H1 (cell line): ENCODE results near the gene LDLRAD4. TPM values are rescaled to one million over a fixed set of nuclear protein-coding genes. Genes with fewer than 3 reads are reported as not detected.
A peak's percentile ranks its signal among the peaks of the same experiment; 100 is the strongest.

Source experiments
- CTCF ChIA-PET: fragments of 300-600 bp; sonication (Branson Sonifier 250); formaldehyde crosslinking; loops from one replicate; lab custom pipeline; 2021; ENCODE audit not compliant: partially characterized antibody; lab: Charles Lee
- POLR2A ChIA-PET: fragments of 300-600 bp; sonication (Branson Sonifier 250); formaldehyde crosslinking; loops from one replicate; lab custom pipeline; 2021; ENCODE audit warnings: inconsistent platforms; ENCODE audit not compliant: partially characterized antibody; lab: Charles Lee
- DNase-seq, 2 experiments: peaks; one replicate each; pipeline versions ENCODE4 v3.0.0 to v3.0.0-alpha.2; 2010 to 2022; ENCODE audit warnings: low spot score in 2 of 2, low read depth in 1 of 2, mixed read lengths in 1 of 2
- FAIRE-seq: peaks from 2 replicates; lab custom pipeline; 2011; peaks lifted over from hg19 to GRCh38; lab: Jason Lieb, UNC
- H2AFZ ChIP-seq: 2 replicates; pipeline ENCODE4 v1.8.1; 2012; ENCODE audit warnings: low read length, inconsistent platforms
- H2AK5ac ChIP-seq: 2 replicates; pipeline ENCODE4 v1.6.1; 2013; ENCODE audit warnings: low read depth, low read length
- H2BK120ac ChIP-seq: replicated peaks from 2 replicates; pipeline ENCODE3; 2013; ENCODE audit warnings: low read depth, low read length, inconsistent platforms
- H2BK12ac ChIP-seq: 2 replicates; pipeline ENCODE4 v1.6.1; 2013; ENCODE audit warnings: low read depth, low read length
- H2BK15ac ChIP-seq: 2 replicates; pipeline ENCODE4 v1.6.1; 2013; ENCODE audit warnings: low read length
- H2BK20ac ChIP-seq: 2 replicates; pipeline ENCODE4 v1.6.1; 2013; ENCODE audit warnings: low read length
- H2BK5ac ChIP-seq: 2 replicates; pipeline ENCODE4 v1.6.1; 2013; ENCODE audit warnings: low read depth, low read length
- H3K14ac ChIP-seq: 2 replicates; pipeline ENCODE4 v1.6.1; 2013; ENCODE audit warnings: inconsistent platforms; ENCODE audit not compliant: insufficient read length
- H3K18ac ChIP-seq: 2 replicates; pipeline ENCODE4 v1.6.1; 2013; ENCODE audit warnings: low read length; ENCODE audit errors: extremely low read depth
- H3K23ac ChIP-seq: 2 replicates; pipeline ENCODE4 v1.6.1; 2013; ENCODE audit warnings: inconsistent platforms; ENCODE audit not compliant: insufficient read length
- H3K23me2 ChIP-seq: 2 replicates; pipeline ENCODE4 v1.6.1; 2013; ENCODE audit warnings: low read depth, low read length
- H3K27ac ChIP-seq: 2 replicates; pipeline ENCODE4 v1.6.1; 2011; ENCODE audit warnings: low read depth, low read length, inconsistent platforms
- H3K27me3 ChIP-seq, 4 experiments: replicated peaks in 1 of 4; 1 replicate in 1 of 4; 2 replicates in 3 of 4; pipeline versions ENCODE4 v1.6.1 to v1.8.1; 2011 to 2013; ENCODE audit warnings: low read length in 3 of 4, mild to moderate bottlenecking in 3 of 4, inconsistent platforms in 2 of 4, mixed read lengths in 2 of 4, moderate library complexity in 1 of 4; ENCODE audit not compliant: control insufficient read depth in 3 of 4, insufficient read depth in 3 of 4; ENCODE audit errors: extremely low read depth in 1 of 4
- H3K36me3 ChIP-seq, 4 experiments: 2 replicates each; pipeline versions ENCODE4 v1.6.1 to v1.8.1; 2011 to 2013; ENCODE audit warnings: mild to moderate bottlenecking in 4 of 4, low read length in 3 of 4, moderate library complexity in 2 of 4, control low read depth in 1 of 4, inconsistent platforms in 1 of 4; ENCODE audit not compliant: insufficient read depth in 4 of 4, control insufficient read depth in 2 of 4
- H3K4ac ChIP-seq: replicated peaks from 2 replicates; pipeline ENCODE3; 2013; ENCODE audit warnings: low read length, low read depth, mixed read lengths, inconsistent platforms; ENCODE audit not compliant: insufficient read length
- H3K4me1 ChIP-seq, 4 experiments: replicated peaks in 1 of 4; 1 replicate in 1 of 4; 2 replicates in 3 of 4; pipeline versions ENCODE4 v1.6.1 to v1.8.1; 2011 to 2013; ENCODE audit warnings: low read length in 3 of 4, inconsistent platforms in 2 of 4, mixed read lengths in 1 of 4; ENCODE audit not compliant: insufficient read depth in 4 of 4, control insufficient read depth in 3 of 4
- H3K4me2 ChIP-seq, 2 experiments: 2 replicates each; pipeline versions ENCODE4 v1.6.1 to v1.8.1; 2011 to 2013; ENCODE audit warnings: low read depth in 2 of 2, low read length in 2 of 2, control low read depth in 1 of 2, inconsistent platforms in 1 of 2, mild to moderate bottlenecking in 1 of 2; ENCODE audit not compliant: insufficient read depth in 1 of 2
- H3K4me3 ChIP-seq, 4 experiments: fragments of 200-600, 300-600 bp in 1 of 4; sonication (generic), shearing (Covaris generic), sonication (Bioruptor Twin) in 1 of 4; 2 replicates each; pipeline versions ENCODE4 v1.5.1 to v1.8.1; 2011 to 2016; ENCODE audit warnings: low read length in 4 of 4, low read depth in 3 of 4, control low read depth in 2 of 4, inconsistent platforms in 2 of 4, mild to moderate bottlenecking in 2 of 4, mixed read lengths in 1 of 4, moderate library complexity in 1 of 4; ENCODE audit not compliant: insufficient read depth in 2 of 4; ENCODE audit errors: extremely low read depth in 1 of 4
- H3K56ac ChIP-seq: replicated peaks from 2 replicates; pipeline ENCODE3; 2013; ENCODE audit warnings: low read depth, mild to moderate bottlenecking, mixed read lengths, low read length, inconsistent platforms; ENCODE audit not compliant: insufficient read length
- H3K79me1 ChIP-seq: 2 replicates; pipeline ENCODE4 v1.6.1; 2013; ENCODE audit warnings: low read depth, low read length, control low read depth
- H3K79me2 ChIP-seq, 2 experiments: 2 replicates each; pipeline versions ENCODE4 v1.6.1 to v1.8.1; 2012 to 2013; ENCODE audit warnings: low read length in 2 of 2, mild to moderate bottlenecking in 2 of 2, inconsistent platforms in 1 of 2; ENCODE audit not compliant: insufficient read depth in 2 of 2, control insufficient read depth in 1 of 2
- H3K9ac ChIP-seq, 4 experiments: replicated peaks in 1 of 4; 1 replicate in 1 of 4; 2 replicates in 3 of 4; pipeline versions ENCODE4 v1.6.1 to v1.8.1; 2011 to 2013; ENCODE audit warnings: low read depth in 3 of 4, low read length in 3 of 4, control low read depth in 2 of 4, mild to moderate bottlenecking in 2 of 4, moderate library complexity in 2 of 4, inconsistent platforms in 1 of 4; ENCODE audit errors: extremely low read depth in 1 of 4
- H3K9me3 ChIP-seq, 2 experiments: 2 replicates each; pipeline versions ENCODE4 v1.6.1 to v1.8.1; 2012 to 2013; ENCODE audit warnings: mild to moderate bottlenecking in 2 of 2, moderate library complexity in 2 of 2, control low read depth in 1 of 2, inconsistent platforms in 1 of 2, low read depth in 1 of 2, low read length in 1 of 2, mixed read lengths in 1 of 2; ENCODE audit not compliant: insufficient read depth in 2 of 2
- H4K20me1 ChIP-seq, 2 experiments: replicated peaks in 1 of 2; 2 replicates each; pipeline versions ENCODE3 to v1.8.1; 2011 to 2013; ENCODE audit warnings: inconsistent platforms in 2 of 2, low read length in 2 of 2, mild to moderate bottlenecking in 1 of 2; ENCODE audit not compliant: insufficient read depth in 2 of 2, control insufficient read depth in 1 of 2
- H4K5ac ChIP-seq: 2 replicates; pipeline ENCODE4 v1.6.1; 2013; ENCODE audit warnings: low read length, low read depth, mixed read lengths, inconsistent platforms; ENCODE audit not compliant: insufficient read length
- H4K8ac ChIP-seq: 2 replicates; pipeline ENCODE4 v1.8.0; 2013; ENCODE audit warnings: mild to moderate bottlenecking, moderate library complexity, low read length, inconsistent platforms; ENCODE audit not compliant: insufficient read depth; ENCODE audit errors: extremely low read depth
- H4K91ac ChIP-seq: replicated peaks from 2 replicates; pipeline ENCODE3; 2013; ENCODE audit warnings: low read length, mixed read lengths, inconsistent platforms; ENCODE audit not compliant: insufficient read length
- ATF2 ChIP-seq: IDR thresholded peaks from 2 replicates; pipeline ENCODE4 v1.6.1; 2012; ENCODE audit warnings: low read length, inconsistent platforms
- EGR1 ChIP-seq: IDR thresholded peaks from 2 replicates; pipeline ENCODE4 v1.6.1; 2011; ENCODE audit warnings: low read depth, low read length, borderline replicate concordance
- GTF2F1 ChIP-seq: IDR thresholded peaks from 2 replicates; pipeline ENCODE4 v1.6.1; 2012; ENCODE audit warnings: low read depth, low read length, improper control_type of control experiment, borderline replicate concordance
- HDAC2 ChIP-seq, 2 experiments: fragments of 300-600 bp in 1 of 2; sonication (generic) in 1 of 2; IDR thresholded peaks; 2 replicates each; pipeline ENCODE4 v1.6.1; 2011 to 2012; ENCODE audit warnings: low read depth in 2 of 2, low read length in 2 of 2, mild to moderate bottlenecking in 2 of 2, moderate library complexity in 2 of 2, borderline replicate concordance in 1 of 2, inconsistent platforms in 1 of 2
- PHF8 ChIP-seq: fragments of 200-600 bp; sonication (generic); conservative IDR thresholded peaks from 2 replicates; pipeline ENCODE4 v1.7.1; 2012; ENCODE audit warnings: low read depth, mild to moderate bottlenecking, inconsistent platforms, low read length, moderate library complexity
- SIRT6 ChIP-seq: IDR thresholded peaks from one replicate; pipeline ENCODE4 v1.7.1; 2012; ENCODE audit warnings: low read length, inconsistent platforms
- SP2 ChIP-seq: IDR thresholded peaks from 2 replicates; pipeline ENCODE4 v1.6.1; 2012; ENCODE audit warnings: mild to moderate bottlenecking, low read length, inconsistent platforms
- SRF ChIP-seq: IDR thresholded peaks from 2 replicates; pipeline ENCODE4 v1.6.1; 2011; ENCODE audit warnings: mild to moderate bottlenecking, low read depth, low read length, moderate library complexity
- TBP ChIP-seq: IDR thresholded peaks from 2 replicates; pipeline ENCODE4 v1.6.1; 2011; ENCODE audit warnings: low read depth, low read length, improper control_type of control experiment
- YY1 ChIP-seq: IDR thresholded peaks from 2 replicates; pipeline ENCODE4 v1.6.1; 2011; ENCODE audit warnings: low read depth, mild to moderate bottlenecking, low read length
- WGBS, 2 experiments: shearing (Covaris generic) in 1 of 2; methylation state at CpG; one replicate each; pipeline versions ENCODE4 v1.1.6 to v1.1.7; 2013 to 2015; ENCODE audit warnings: low lambda C conversion rate in 2 of 2, mixed read lengths in 2 of 2, inconsistent platforms in 1 of 2, low coverage in 1 of 2, missing lambda C conversion rate in 1 of 2; ENCODE audit not compliant: insufficient replicate concordance in 2 of 2, insufficient coverage in 1 of 2, insufficient read length in 1 of 2; ENCODE audit errors: extremely low coverage in 1 of 2, missing lambda C conversion rate in 1 of 2; 5-methylcytosine and 5-hydroxymethylcytosine counted together
- polyA plus RNA-seq, 7 experiments: library from polyadenylated mRNA; depleted of rRNA in 3 of 7; stranded (reverse) in 5 of 7; unstranded in 2 of 7; fragments of >200 nt in 5 of 7; fragments of 200-250 nt in 2 of 7; gene quantifications; 1 replicate in 5 of 7; 2 replicates in 1 of 7; 4 replicates in 1 of 7; pipeline versions ENCODE4 v1.2.1 to v1.2.3, GENCODE V29; 2011 to 2013; ENCODE audit warnings: missing spikeins in 2 of 7, mixed read lengths in 2 of 7
- total RNA-seq: library from RNA; stranded (reverse); fragmentation: NEBNext Ultra II Directional; extraction: Animal tissue kit (Norgen Biotek cat#: 25700); gene quantifications from 2 replicates; pipeline ENCODE4 v1.2.1, GENCODE V29; 2021

The LDLRAD4 gene
- total and polyA plus RNA-seq, 2 of the 8 experiments (the other 6 are each of a cell fraction or from before 2014, with no cell fraction given): 0.77 to 1.4 TPM

GRCh38 chr18:13233787-13234783 is 15.5 kb downstream of the LDLRAD4 start:
- Histone ChIP-seq H2AFZ (no peak overlapping the region), H2BK5ac (no peak overlapping the region), H3K4me1 (0 out of 7 replicates have a peak, but pooled peaks cover 0 to 3% (median 0%) of the 10 kb centered on the region in 4 experiments), H3K23me2 (no peaks in the 10 kb centered on the region), H3K23ac (no peak overlapping the region), H3K18ac (no peak overlapping the region), H3K4me2 (no peak overlapping the region), H4K8ac (peak overlapping the region; percentile 53; the same call in 1 of the 2 replicates), H3K27ac (no peak overlapping the region), H3K14ac (no peak overlapping the region), H2AK5ac (no peak overlapping the region), H3K36me3 (no peaks in the 10 kb centered on the region), H2BK20ac (no peak overlapping the region), H4K91ac (no peak overlapping the region), H2BK15ac (no peak overlapping the region), H3K9me3 (no peaks in the 10 kb centered on the region), H3K79me1 (no peaks in the 10 kb centered on the region), H3K79me2 (no peaks in the 10 kb centered on the region), H3K9ac (no peak overlapping the region), H3K56ac (no peak overlapping the region), H2BK12ac (no peak overlapping the region), H4K5ac (no peak overlapping the region), H4K20me1 (no peaks in the 10 kb centered on the region), H3K4ac (no peak overlapping the region), H3K4me3 (no peak overlapping the region), H2BK120ac (no peak overlapping the region), H3K27me3 (no peaks in the 10 kb centered on the region)
- 85% methylated on average over 23 of the region's 23 CpGs; no CpG with 5 or more reads in 1 of the 2 experiments for whole genome bisulfite sequencing, 2 experiments
- DNase-seq (peak in 1 of 2 experiments; percentile 33), FAIRE-seq (no peak)
- ChIA-PET CTCF (interaction anchor here (0.7 to 1.6 kb wide), 3 partner anchors 10 to 320 kb away, joined by 3 to 4 read pairs (median 3); partner anchors contain the start of gene LDLRAD4), POLR2A (no interaction called here)
- TF ChIP-seq YY1 (no peak), SRF (no peak), ATF2 (no peak), HDAC2 (IDR thresholded peaks at IDR 0.05; ENCODE audit: borderline replicate concordance in 1 of 2, low read depth in 2 of 2, low read length in 2 of 2) (no peak), SP2 (no peak), EGR1 (no peak), SIRT6 (no peak), GTF2F1 (no peak), TBP (no peak), PHF8 (no peak)
